HG03097 (cell line): ENCODE data around the gene MRPS33.
"Not testable (repeated sequence)": the region's sequence is repeated elsewhere in the genome, so short reads cannot be mapped to it uniquely, and the experiment has no call there.

Experiments used
- ATAC-seq: cut with Tn5 transposase; IDR thresholded peaks from one replicate; pipeline ENCODE4 v1.9.1; 2021; ENCODE audit not compliant: unreplicated experiment, low FRiP score

MRPS33 gene

DNA sequence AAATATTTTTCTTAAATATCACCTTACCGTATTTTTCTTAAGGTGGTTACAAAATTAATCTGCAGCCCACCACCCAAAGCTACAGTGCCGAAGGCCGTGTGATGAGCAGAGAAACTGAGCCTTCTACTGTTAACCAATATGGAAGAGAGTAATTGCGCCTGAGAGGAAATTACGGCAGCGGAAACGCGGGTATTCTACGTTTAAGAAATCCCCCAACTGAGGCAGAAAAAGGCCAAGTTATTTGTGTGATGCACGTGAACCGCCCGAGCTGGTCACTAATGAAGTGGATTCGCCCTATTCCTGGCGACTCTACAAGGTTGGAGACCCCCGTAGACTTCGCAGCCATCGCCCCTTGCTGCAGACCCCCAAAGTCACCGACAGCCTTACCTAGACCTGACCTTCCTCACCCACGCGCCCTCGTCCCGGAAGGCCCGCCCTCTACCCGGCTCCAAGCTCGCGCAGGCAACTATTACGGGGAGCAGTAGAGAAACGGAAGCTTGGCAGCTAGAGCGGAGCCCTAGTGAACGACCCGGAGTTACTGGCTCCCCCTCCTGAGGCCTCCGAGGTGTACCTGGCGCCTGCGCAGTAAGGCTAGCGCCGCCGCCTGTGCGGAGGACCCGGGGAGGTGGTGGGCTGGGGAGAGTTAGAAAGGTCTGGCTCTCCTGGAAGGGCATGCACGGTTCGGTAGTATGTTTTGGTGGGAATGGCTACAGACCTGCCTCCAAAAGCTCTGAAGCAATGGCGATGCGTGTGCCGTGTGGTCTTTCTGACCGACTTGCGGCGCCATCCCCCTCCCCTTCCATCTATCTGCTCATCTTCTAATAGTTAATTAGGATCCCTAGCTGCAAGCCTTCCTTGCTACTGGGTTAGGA lies at the start of gene MRPS33:
TSS of gene MRPS33 (minus strand) at position 429 of the 872 bp plus-strand sequence. CDS start 4,319 bp downstream, outside the sequence.
- ATAC-seq, result peak; percentile 99

DNA sequence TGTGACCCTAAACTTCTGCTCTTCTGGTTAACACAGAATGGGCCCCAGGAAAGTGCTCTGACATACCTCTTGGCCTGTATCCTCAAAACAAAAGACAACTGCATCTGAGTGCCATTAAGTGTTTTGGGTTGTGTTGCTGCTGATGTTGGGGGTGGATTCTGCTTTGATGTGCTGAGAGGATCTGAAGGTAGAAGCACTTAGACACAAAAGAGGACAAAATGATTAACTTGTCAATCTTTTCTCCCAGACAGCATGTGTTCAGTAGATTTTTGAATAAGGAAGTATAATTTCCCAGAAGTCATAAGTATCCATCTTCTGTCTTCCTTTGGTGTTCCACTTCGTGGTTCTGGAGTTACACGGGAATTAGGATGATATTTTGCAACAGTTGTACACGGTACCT lies 43.0 kb upstream of the MRPS33 start:
- no peak for ATAC-seq

DNA sequence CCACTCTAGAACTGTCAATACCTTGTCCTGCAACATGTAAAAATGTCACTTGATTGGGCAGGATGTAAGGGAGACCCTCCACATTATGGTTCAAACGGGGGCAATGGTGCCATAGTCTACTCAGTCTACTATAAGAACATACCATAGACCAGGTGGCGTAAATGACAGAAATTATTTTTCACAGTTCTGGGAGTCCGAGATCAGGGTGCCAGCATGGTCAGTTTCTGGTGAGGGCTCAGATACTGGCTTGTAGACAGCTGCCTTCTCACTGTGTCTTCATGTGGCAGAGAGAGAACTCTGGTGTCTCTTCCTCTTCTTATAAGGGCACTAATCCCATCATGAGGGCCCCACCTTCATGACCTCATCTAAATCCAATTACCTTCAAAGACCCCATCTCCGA lies 40.4 kb upstream of the MRPS33 start:
- no peak for ATAC-seq

DNA sequence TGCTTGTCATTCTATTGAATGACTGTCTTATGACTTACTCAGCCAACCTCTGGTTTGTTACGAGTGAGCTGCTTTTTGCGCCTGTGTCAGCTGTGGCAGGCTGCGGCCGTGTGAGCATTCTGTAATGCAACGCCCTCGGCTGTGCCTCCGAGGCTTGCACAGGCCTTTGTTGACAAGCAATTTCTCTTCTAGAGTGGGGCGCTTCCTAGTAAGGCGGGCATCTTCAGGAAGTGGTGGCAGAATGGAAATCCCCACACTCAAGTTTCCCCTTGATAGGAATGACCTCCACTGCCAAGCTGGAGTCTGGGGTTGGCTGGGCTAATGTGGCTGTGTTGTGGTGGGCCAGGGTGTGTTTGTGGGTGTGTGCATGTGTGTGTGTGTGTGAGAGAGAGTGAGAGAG lies 38.9 kb upstream of the MRPS33 start:
- no peak for ATAC-seq

DNA sequence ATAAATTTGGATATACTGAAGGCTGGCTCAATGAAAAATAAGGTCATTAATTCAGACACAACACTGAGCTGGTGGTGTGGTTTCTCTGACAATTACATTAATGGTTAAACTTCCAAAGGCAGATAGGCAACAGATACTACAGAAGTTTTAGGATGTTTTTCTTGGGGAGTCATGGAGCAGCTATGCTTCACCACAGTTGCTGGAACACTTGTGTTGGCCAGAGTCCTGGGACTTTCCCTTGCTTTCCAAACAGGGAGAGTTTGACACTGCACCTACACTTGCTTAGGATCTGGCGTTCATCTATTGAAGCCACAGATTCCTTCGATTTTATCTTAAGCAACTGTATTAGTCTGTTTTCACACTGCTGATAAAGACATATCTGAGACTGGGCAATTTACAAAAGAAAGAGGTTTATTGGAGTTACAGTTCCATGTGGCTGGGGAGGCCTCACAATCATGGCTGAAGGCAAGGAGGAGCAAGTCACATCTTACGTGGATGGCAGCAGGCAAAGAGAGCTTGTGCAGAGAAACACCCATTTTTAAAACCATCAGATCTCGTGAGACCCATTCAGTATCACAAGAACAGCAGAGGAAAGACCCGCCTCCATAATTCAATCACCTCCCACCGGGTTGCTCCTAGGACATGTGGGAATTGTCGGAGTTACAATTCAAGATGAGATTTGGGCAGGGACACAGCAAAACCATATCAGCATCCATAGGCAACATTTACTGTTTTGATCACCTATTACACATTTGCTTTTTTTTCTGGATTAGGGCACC lies 31.3 kb upstream of the MRPS33 start:
- ATAC-seq, result no peak

DNA sequence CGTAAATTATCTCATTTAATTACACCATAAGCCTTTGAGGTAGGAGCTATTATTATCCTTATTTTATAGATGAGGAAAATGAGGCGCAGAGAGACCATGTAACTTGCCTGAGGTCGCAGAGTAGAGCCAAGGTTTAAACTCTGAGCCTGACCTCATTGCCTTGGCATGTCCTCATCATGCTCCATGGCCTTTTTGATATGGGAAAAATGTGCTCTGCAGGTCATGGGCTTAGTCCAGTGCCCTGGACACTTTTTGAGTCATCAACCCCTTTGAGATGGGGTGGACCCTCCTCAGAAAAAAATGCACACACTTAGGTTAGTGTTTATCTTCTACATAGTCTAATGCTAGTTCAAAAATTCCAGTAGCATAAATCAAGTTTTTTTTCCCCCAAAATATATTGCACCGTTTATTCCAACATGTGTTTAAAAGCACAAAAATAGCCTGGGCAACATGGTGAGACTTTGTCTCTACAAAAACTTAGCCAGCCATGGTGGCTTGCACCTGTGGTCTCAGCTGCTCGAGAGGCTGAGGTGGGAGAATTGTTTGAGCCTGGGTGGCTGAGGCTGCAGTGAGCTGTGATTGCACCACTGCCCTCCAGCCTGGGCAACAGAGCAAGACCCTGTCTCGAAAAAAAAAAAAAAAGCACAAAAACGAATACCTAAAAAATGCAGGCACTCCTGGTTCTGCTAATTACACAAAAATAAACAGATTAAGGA lies 30.5 kb upstream of the MRPS33 start:
- ATAC-seq, result no peak

DNA sequence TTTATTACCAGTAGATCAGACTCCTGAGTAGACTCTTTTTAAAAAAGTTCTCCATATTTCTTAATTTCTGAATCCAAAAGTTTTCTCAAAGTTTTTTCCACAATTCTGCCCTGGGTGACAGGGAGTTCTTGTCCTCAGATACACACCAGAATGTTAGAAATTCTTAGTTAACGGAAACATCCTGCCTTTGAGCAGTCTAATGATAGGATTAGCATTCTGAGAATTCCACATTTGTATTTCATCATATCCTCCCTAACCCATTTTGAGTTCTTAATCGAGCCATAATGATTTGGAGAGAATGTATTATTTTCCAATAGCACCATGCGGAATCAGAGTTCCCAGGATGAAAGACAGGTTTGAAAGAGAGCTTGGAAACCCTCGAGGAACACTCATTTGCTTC lies 28.9 kb upstream of the MRPS33 start:
- ATAC-seq, result no peak

DNA sequence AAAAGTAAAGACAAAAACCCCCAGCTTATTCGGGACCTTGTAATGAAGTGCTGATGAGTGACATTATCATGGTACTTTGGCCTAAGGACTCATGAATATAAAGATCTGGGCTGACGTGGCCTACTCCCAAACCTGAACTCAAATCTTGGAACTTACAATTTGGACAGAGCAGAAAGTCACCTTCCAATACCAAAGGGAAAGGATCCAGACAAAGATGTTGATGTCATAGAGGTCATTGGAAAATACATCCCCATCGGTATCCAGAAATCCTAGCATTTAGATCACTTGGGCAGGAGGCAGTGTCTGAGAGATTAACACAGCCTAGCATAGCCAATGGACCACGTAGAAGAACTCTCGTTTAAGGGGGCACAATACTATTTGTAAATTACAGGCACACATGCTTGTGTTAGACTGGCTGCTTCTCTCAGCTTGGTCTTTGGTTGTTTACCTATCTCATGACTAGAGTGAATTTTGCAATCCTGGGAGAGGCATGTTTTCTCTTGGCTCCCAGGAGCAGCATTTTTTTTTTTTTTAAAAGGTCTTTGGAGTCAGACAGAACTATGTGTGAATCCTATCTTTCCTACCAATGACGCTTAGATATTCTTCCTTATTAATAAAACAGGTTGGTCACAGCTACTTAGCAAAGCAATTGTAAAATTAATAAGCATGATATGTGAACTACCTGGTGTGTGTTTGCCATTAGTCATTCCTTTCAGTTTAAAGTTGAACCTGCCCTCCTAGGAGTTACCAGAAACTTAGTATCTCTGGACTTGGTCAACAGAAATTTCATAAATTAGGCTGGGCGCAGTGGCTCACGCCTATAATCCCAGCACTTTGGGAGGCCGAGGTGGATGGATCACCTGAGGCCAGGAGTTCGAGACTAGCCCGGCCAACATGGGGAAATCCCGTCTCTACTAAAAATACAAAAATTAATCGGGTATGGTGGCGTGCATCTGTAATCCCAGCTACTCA lies 27.8 kb upstream of the MRPS33 start:
- ATAC-seq, result no peak

DNA sequence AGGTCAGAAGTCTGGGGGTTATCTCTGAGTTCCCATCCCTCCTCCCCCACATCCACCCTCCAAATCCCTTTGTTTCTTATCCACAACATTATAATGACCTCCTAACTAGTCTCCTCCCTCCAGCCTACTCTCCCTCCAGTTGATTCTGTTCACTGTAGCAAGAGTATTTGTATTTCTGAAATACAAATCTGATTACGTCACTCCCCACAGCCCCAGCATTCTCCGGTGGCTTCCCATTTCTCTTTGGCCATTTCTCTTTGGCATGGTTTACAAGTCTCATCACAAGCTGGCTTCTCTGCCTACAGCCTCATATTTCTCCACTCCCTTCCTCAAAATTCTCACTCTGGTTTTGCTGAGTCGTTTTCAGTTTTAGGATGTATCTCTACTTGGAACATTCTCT lies 24.6 kb upstream of the MRPS33 start:
- ATAC-seq, result no peak

DNA sequence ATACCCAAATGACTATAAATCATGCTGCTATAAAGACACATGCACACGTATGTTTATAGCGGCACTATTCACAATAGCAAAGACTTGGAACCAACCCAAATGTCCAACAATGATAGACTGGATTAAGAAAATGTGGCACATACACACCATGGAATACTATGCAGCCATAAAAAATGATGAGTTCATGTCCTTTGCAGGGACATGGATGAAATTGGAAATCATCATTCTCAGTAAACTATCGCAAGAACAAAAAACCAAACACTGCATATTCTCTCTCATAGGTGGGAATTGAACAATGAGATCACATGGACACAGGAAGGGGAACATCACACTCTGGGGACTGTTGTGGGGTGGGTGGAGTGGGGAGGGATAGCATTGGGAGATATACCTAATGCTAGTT lies 23.3 kb upstream of the MRPS33 start:
- not testable (repeated sequence) for ATAC-seq

DNA sequence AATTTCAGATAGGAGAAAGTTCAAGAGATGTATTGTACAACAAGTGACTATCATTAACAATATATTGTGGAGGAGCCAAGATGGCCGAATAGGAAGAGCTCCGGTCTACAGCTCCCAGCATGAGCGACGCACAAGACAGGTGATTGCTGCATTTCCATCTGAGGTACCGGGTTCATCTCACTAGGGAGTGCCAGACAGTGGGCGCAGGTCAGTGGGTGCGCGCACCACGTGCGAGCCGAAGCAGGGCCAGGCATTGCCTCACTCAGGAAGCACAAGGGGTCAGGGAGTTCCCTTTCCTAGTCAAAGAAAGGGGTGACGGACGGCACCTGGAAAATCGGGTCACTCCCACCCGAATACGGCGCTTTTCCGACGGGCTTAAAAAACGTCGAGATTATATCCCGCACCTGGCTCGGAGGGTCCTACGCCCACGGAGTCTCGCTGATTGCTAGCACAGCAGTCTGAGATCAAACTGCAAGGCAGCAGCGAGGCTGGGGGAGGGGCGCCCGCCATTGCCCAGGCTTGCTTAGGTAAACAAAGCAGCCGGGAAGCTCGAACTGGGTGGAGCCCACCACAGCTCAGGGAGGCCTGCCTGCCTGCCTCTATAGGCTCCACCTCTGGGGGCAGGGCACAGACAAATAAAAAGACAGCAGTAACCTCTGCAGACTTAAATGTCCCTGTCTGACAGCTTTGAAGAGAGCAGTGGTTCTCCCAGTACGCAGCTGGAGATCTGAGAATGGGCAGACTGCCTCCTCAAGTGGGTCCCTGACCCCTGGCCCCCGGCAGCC lies 18.0 kb upstream of the MRPS33 start:
- ATAC-seq, result not testable (repeated sequence)

DNA sequence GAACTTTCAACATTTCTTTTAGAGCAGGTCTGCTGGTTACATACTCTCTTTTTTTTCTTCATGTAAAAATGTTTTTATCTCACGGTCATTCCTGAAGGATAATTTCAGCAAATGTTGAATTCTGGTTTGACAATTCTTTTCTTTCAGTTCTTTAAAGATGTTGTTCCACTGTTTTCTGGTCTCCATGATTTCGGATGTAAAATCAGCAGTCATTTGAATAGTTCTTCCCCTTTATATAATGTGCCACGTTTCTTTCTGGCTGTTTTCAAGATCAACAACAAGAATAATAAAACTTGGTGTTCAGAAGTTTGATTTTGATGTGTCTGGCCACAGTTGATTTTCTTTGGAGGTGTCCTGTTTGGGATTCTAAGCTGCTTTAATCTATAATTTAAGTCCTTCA lies 14.0 kb upstream of the MRPS33 start:
- no peak for ATAC-seq

DNA sequence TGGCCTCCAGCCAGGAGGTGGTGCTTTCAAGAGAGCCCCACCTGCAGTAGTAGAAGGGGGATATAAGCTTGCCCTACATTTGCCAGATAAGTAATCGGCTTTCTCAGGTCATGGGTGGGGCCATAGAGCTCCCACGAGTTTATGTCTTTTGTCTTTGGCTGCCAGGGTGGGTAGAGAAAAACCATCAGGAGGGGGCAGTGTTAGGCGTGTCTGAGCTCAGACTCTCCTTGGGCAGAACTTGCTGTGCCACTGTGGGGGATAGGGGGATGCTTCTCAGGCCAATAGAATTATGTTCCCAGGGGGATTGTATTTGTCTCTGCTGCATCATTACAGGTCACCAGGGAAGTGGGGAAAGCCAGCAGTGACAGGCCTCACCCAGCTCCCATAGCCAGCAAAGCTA lies 12.3 kb upstream of the MRPS33 start:
- no peak for ATAC-seq

DNA sequence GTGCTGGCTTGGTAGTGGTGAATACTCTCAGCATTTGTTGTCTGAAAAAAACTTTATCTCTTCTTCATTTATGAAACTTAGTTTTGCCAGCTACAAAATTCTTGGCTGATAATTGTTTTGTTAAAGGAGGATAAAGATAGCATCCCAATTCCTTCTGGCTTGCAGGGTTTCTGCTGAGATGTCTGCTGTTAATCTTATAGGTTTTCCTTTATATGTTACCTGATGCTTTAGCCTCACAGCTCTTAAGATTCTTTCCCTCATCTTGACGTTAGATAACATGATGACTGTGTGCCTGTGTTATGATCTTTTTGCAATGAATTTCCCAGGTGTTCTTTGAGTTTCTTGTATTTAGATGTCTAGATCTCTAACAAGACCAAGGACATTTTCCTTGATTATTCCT lies 9.9 kb upstream of the MRPS33 start:
- no peak for ATAC-seq

DNA sequence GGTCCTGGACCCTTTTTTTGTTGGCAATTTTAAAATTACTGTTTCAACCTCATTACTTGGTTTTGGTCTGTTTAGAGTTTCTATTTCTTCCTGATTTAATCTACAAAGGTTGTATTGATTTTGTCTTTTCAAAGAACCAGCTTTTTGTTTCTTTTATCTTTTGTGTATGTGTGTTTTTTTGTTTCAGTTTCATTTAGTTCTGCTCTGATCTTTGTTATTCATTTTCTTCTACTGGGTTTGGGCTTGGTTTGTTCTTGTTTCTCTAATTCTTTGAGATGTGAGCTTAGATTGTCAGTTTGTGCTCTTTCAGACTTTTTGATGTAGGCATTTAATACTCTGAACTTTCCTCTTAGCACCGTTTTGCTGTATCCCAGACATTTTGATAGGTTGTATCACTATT lies 8.5 kb upstream of the MRPS33 start:
- ATAC-seq, result no peak

DNA sequence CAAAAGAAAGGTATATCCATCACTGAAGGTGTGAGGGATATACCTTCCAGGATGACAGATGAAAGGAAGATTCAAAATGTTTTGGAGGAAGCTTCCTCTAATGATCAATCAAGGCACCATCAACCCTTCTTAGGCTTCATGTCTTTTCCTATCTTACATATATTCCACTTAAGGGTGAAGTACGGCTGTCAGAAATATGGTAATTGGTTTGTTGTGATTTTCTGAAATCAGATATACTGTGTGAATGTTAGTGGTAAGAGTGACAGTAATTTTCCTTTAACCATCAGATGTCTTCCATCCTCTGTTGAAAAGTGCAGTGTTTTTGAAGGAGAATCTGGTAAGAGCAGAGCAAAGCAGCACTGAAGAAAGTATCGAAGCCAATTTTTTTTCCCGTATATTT lies 2.8 kb upstream of the MRPS33 start:
- ATAC-seq, result no peak

DNA sequence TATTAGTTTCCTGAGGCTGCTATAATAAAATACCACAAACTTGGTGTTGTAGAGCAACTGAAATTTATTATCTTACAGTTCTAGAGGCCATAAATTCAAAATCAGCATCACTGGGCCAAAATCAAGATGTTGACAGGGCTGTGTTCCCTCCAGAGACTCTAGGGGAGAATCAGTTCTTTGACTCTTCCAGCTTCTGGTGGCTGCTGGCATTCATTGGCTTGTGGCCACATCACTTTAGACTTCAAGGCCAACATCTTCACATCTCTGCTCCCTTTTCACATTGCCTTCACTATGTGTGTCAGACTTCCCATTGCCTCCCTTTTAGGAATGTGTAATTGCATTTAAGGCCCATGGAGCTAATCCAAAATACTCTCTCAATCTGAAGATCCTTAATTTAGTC lies 1.6 kb upstream of the MRPS33 start:
- no peak for ATAC-seq

DNA sequence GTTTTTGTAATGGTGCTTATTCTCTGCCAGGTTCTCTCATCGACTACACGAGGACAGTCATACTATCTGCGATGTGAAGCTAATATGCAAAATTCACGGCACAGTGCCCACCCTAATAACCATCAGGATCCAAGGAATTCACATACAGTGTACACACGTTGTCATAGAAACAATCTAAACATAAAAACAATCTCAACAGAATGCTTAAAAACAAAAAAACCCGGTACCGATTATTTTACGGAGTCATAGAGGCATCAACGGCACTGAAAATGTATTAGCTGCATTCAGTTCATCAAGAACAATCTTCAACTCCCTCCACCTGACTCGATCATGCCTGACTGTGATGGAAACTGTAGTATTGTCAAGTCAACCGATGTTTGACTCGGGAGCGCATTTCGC lies 628 bp downstream of the MRPS33 start:
- peak; percentile 2 for ATAC-seq

DNA sequence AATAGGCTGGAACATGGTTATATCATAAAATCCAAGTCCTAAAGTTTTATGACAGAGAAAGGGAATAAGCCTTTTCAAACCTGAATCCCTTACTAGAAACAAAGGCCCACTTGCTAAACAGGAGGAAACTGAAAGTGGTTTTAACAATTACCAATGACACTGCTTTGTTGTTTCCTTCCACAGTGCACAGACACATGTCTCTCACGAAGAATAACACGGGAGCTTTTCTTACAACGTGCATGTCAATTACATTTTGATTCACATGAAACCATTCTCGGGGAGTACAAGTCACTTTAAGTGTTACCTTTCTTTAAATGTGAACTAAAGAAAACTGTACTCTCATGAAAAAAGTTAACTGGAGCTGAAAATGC lies 1.4 kb downstream of the MRPS33 start:
- no peak for ATAC-seq
